Muscle of arm (tissue), 12 donors: ENCODE results near the gene HRH1. TPM values are rescaled to one million over a fixed set of nuclear protein-coding genes. Genes with fewer than 3 reads are reported as not detected.
"Not testable (repeated sequence)": the region's sequence is repeated elsewhere in the genome, so short reads cannot be mapped to it uniquely, and the experiment has no call there.

Experiments
- DNase-seq: peaks from one replicate; pipeline ENCODE4 v3.0.0-alpha.2; 2013
- polyA plus RNA-seq, 12 donors: library from polyadenylated mRNA; unstranded; fragments of 120-200 nt; gene quantifications; one replicate each; pipeline ENCODE4 v1.2.1, GENCODE V29; 2013; ENCODE audit not compliant: insufficient read length in 12 of 12

Gene HRH1
- polyA plus RNA-seq, 12 donors: 1.7 to 8.2 (median 3.6) TPM; not detected in 2

DNA sequence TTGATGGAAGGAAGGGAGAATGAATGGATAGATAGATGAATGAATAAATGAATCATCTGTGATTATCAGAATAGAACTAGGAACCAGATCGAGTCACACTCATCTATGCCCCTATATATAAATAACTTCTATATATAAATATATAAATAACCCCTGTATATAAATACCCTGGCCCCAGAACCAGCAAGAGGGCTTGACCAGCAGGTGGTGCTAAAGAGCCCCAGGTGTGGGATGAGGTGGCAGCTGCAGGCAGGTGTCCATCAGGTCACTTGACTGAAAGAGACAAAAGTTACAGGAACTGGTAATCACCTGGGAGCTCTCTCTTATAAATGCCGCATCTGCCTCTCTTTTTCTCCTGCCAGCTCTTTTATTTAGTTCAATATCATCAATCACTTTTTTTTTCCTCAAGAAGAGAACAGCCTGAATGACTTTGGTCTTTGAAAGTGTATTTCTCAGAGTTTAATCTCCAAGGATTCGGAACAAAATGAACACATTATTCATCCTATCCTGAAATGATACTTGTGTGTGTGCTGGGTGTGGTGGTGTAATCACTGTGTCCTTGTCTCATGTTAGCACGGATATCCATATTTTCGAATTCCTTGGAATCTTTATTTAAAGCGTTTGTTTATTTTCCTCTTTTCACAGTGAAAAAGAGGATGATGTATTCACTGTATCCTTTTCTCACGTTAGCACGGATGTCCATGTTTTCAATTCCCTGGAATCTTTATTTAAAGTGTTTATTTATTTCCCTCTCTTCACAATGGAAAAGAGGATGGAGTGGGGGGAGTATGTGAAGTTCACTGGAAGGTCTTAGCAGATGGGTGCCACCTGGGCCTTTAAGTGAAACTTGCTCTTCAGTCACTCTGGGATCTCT, 82.5 kb downstream of the HRH1 start:
- DNase-seq: no peak

DNA sequence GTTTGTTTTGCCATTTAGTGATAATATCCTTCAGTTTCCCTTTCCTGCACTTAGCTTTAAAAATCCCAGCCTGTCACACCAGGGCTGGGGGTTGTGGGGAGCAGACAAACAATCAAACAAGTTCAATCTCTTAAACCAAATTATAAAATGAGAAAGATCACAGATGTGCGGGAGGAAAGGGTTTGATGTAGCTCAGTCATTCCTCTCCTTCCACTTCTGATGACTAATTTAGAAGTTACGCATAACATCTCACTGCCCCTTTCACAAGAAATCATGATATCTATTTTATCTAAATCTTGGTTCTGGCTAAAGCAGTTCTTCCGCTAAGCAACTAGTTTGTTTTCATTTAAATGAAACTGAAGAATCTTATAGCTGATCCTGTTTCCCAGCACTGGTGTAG, 83.8 kb downstream of the HRH1 start:
- DNase-seq: no peak

DNA sequence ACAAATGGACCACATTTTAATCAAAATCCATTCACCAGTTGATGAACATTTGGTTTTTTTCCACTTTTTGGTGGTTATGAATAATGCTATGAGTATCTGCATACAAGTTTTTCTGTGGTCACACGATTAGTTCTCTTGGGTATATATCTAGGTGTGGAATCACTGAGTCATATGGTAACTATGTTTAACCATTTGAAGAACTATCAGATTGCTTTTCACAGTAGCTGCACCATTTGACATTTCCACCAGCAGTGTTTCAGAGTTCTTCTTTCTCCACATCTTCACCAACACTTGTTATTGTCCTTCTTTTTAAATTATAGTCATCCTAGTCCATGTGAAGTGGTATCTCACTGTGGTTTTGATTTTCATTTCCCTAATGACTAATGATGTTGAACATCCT, 84.6 kb downstream of the HRH1 start:
- DNase-seq: no peak

DNA sequence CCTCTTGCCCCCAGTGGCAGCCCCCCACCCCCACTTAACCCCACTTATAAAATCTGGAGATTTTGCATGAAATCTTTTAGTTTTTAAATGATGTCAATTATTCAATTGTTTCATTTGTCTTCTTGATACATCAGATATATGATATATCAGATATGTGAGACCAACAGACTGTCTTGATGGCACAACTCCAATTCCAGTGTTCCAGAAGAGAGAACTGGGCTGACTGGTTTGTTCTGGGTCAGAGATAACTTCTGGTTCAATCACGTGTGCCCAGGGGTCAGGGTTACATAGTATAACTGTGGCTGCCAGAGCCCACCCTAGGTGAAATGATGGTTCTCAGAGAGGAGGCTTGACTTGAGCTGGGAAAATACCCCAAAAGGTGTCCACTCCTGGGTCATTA, 85.5 kb downstream of the HRH1 start:
- DNase-seq: no peak

DNA sequence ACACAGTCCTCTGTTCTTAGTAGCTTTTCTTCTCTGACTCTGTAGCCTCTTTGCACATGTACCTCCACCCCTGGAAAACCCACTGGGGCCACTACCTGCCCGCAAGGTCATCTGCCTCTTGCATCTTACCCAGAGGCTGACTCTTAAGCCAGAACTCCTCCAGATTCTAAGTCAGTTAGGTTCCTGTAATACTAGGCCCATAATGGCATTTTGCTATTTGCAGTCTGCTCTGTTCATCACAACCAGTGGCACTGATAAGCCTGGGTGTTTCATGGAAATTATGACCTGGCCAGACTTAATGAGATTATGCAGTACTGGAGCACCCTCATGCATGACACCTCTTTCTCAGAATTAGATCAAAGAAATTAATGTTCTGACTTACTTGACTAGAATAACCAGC, 86.2 kb downstream of the HRH1 start:
- DNase-seq: no peak

DNA sequence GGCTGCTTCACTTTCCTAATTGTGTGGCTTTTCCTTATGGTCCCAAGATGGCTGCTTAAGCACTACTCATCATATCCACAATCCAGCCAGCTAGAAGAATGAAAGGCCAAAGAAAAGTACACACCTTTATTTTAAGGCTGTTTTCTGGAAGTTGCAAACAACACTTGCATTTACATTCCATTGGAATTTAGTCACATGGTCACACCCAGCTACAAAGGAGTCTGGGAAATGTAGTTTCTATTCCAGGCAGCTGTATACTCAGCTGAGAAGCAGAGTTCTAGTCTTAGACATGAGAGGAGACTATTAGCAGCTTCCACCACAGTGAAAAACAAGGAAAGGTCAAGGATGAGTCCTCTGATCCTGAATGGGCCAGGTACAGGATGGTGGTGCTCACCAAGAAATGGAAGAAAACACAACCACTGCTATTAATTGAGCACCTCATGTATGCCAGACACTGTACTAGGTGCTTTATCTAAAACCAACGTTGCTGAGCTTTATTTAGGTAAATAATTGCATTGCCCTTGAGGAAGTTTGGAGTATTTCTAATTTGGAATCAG, 89.9 kb downstream of the HRH1 start:
- DNase-seq: no peak

DNA sequence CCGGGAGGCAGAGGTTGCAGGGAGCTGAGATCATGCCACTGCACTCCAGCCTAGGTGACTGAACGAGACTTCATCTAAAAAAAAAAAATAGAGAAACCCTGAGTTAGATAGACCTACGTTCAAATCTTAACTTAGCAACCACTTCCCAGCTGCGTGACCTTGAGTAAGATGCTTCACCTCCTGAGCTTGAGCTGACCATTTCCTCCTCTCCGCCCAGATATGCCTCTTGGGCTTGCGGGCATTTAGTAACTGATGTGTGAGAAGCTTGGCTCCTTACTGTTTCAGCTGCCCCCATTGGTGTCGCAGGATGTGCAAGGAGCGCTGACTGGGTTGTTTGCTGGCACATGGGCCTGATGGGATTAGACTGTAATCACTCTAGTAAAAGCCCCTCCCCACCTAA, 91.0 kb downstream of the HRH1 start:
- no peak for DNase-seq

DNA sequence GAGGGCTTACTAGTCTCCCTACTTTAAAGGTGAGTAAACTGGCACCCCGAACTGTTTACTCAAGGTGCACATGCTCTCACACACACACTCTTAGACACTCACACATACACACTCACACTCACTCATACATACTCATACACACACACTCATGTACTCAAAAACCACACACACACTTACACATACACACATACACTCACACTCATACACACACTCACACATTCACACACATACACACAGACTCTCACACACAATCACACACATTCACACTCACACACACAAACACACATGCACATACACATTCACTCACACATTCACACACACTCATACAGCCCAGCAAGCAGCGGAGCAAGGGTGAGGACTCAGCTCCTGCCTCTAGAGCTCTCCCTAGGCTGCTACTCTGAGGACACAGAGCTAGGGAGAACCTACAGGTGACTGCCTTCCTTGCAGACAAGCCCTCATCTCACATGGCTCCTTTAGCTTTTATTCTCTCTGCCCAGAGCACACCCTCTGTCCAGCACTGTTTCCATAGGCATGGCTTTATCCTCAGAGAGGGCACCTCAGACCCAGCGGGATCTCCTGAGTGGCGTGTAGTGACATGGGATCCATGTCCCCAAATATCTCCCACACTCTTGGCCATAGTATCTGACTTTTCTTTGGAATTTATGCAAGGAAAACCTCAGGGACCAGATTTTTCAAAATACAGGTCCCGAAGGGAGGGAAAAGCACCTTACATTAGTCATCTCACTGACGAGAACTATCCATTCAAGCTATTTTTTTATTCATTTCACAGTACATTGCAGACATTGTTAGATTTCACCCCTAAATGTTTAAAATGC, 91.8 kb downstream of the HRH1 start:
- no peak for DNase-seq

DNA sequence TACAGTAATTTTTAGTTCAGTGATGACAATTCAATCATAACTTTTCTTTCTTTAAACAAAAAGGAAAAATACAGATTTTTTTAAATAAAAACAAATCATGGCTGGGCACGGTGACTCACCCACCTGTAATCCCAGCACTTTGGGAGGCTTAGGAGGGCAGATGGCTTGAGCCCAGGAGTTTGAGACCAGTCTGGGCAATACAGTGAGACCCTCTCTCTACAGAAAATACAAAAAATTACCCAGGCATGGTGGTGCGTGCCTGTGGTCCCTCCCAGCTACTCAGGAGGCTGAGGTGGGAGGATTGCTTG, 92.3 kb downstream of the HRH1 start:
- DNase-seq: no peak

DNA sequence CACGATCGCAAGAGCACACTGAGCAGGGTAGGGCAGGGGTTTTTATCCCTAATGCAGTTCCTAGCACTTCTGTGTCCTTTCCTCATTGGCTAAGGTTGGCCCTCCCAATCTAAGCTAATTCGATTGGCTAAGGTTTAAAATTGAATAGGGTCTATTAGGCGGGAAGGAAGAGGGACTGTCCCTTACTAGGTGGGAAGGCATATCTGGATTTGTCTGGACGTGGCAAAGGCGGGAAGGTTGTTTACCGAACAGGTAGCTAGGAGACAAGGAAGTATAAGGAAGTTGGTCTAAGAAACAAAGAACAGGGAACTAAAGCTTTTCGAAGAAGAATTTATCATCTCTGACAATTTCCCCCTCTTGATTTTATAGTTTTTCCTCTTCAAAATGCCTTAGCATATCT, 93.1 kb downstream of the HRH1 start:
- no peak for DNase-seq

DNA sequence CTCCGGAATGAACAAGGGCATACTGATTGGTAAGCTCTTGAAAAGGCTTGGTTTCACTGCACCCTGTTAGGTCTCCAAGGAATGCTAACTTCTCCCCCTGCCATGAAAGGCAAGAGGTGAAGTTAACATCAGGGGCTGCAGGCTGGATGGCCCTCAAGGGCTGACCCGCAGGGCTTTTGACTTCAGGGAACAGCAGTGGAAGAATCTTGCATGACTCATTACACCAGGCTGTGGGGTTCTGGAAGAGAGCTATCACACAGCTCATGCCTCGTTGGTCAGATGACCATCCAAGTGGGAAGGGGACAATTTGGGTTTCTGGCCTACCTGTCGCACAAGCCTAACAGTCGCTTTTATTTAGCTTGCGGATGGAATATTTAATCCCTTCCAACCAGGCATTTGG, 94.3 kb downstream of the HRH1 start:
- no peak for DNase-seq

DNA sequence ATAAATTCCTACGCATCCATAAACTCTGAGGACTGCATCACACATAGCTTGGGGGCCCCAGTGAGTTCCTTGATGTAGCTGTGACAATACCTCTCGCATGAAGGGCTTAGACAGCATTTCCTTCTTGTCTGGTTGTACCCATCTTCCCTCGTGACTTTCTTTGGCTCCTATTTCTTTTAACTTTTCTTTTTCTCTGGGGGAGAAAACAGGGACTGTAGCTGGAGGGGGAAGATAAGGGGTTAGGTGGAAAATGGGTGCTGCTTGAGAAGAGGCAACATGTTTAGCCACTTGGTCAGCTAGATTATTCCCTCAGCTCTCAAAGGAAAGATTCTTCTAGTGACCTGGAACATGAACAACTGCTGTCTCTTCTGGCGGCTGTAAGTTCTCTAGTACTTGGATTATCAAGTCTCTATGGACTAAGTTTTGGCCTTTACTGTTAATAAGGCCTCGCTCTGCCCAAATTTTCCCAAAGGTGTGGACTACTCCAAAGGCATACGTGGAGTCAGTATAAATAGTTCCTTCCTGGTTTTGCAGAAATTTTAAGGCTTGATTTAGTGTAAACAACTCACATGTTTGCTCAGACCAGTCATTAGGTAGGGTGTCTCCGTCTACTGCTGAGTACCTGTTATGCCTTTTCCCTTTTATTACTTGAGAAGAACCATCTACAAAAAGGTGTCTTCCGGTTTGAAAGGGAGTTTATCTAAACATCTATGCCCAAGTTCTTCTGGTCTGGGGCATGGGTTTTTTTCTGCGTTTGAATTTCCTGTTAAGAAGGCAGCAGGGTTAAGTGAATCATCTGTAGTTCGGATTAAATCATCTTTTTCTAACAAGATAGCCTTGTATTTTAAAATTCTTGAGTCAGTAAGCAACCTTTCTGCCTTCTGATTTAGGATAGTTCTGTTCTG, 96.9 kb downstream of the HRH1 start:
- DNase-seq: no peak

DNA sequence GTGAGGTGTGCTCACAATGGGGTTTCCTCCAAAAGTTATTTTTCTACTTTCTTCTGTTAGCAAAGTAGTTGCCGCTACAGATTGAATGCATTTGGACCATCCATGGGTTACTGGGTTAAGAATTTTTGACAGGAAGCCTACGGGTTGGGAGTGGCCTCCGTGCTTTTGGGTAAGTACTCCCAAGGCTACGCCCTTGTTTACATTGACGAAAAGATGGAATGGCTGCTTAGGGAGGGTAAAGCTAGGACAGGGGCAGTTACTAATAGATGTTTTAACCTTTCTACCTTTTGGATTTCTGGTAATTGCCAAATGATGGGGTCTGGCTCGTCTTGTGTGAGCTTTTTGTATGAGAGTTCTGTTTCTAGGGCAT, 97.5 kb downstream of the HRH1 start:
- DNase-seq: no peak

DNA sequence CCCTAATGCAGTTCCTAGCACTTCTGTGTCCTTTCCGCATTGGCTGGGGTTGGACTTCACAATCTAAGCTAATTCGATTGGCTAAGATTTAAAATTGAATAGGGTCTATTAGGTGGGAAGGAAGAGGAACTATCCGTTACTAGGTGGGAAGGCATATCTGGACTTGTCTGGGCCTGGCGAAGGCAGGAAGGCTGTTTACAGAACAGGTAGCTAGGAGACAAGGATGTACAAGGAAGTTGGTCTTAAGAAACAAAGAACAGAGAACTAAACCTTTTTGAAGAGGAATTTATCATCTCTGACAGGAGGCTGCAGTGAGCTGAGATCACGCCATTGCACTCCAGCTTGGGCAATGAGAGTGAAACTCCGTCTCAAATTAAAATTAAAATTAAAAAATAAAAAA, 100.6 kb downstream of the HRH1 start:
- no peak for DNase-seq

DNA sequence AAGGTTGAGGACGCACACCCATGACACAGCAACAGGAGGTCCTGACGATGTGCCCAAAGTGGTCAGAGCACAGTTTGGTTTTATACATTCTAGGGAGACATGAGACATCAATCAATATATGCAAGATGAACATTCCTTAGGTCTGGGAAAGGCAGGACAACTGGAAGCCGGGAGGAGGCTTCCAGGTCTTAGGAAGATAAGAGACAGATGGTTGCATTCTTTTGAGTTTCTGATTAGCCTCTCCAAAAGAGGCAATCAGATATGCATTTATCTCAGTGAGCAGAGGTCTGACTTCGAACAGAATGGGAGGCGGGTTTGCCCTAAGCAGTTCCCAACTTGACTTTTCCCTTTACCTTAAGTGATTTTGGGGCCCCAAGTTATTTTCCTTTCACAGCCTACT, 101.2 kb downstream of the HRH1 start:
- DNase-seq: not testable (repeated sequence)

DNA sequence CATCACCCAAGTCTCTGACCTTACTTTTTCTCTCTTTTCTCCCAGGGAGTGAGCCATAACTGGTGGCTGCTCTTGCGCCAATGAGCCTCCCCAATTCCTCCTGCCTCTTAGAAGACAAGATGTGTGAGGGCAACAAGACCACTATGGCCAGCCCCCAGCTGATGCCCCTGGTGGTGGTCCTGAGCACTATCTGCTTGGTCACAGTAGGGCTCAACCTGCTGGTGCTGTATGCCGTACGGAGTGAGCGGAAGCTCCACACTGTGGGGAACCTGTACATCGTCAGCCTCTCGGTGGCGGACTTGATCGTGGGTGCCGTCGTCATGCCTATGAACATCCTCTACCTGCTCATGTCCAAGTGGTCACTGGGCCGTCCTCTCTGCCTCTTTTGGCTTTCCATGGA, 104.7 kb downstream of the HRH1 start:
- DNase-seq: no peak

DNA sequence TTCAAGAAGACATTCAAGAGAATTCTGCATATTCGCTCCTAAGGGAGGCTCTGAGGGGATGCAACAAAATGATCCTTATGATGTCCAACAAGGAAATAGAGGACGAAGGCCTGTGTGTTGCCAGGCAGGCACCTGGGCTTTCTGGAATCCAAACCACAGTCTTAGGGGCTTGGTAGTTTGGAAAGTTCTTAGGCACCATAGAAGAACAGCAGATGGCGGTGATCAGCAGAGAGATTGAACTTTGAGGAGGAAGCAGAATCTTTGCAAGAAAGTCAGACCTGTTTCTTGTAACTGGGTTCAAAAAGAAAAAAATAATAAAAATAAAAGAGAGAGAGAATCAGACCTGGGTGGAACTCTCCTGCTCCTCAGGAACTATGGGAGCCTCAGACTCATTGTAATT, 106.2 kb downstream of the HRH1 start:
- no peak for DNase-seq

DNA sequence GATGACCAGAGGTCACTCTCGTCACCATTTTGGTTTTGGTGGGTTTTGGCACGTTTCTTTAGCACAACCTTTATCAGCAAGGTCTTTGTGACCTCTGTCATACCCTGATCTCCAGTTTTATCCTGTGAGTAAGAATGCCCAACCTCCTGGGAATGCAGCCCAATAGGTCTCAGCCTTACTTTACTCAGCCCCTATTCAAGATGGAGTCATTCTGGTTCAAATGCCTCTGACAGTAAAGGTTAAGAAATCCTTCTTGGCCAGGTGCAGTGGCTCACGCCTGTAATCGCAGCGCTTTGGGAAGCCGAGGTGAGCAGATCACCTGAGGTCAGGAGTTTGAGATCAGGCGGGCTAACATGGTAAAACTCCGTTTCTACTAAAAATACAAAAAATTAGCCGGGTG, 114.7 kb downstream of the HRH1 start:
- no peak for DNase-seq

DNA sequence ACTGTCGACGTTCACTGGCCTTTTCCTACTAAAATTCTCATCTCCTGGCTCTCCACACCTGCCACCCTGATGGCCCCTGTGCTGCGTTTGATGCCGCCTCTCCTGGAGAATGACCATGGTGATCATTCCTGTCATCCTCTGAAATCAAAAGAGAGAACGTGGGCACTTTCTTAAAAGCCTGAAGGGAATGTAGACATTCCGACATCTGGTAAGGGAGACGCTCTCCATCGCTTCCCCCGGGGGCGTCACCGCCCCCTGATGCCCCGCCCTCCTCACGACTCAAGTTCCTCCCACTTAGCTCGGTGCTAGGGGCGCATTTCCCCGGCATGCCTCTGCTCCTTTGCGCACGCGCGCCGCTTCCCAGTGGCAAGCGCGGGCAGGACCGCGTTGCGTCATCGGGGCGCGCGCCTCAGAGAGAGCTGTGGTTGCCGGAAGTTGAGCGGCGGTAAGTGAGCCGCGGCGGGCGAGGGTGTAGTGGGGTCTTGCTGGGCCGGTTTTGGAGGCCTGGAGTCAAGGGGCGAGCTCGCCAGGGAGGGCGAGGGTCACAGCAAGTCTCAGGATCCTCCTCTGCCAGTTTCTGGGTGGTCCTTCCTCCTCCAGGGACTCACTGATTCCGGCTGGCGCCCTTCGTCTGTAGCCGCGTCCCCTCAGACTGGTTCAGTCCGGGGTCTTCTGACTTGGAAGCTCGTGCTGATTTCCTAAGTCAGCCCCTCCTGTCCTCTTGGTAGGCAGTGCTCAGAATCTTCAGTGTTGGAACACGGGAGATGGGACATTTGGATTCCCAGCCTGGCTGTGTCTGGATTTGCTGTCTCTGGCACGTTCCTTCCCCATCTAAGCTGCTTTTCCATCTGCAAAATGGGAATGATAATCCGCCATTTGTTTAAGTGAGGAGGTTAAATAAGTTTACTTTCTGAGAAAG, 118.0 kb downstream of the HRH1 start, which contains the start of gene ATG7:
TSS of gene ATG7 (plus strand) at position 412 of the 919 bp plus-strand sequence. CDS start 26,299 bp downstream, outside the sequence.
- peak; percentile 97 for DNase-seq

DNA sequence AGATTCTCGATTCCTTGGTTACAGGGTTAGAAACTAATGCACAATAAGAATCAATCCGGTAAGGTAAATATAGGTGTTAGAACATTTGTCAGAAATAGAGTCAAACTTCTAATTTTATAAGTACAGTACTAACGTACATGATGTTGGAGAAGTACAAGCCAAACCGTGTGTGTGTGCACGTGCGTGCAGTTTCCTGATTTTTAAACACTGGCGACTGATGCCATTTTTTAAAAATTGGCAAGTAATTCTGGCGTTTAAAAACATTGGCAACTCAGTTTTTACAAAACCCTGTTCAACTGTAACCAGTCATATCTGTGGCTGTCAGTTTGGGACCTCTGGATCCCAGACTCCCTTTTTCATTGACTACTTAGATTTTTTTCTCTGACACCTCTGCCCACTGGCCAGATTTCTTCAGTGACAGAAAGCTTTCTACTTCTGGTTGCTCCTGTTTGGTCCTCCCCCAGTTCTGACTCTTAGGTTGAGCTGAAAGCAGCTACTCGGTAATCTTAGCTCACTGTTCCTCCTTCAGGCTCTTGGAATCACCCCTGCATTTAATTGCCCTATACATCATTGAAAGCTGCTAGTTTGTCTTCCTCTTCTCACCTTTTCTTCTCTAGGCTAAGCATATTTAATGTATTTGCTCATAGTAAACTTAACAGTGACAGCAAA, 118.7 kb downstream of the HRH1 start:
- no peak for DNase-seq
